T47D (cell line): ENCODE measurements around the gene HMHB1.
A peak's percentile ranks its signal among the peaks of the same experiment; 100 is the strongest.

ENCODE experiments used
- DNase-seq, 2 experiments: peaks; one replicate each; pipeline versions ENCODE4 v3.0.0 to v3.0.0-alpha.2; 2011 to 2012; ENCODE audit warnings: low read depth in 1 of 2, low spot score in 1 of 2
- JUND ChIP-seq: IDR thresholded peaks from 2 replicates; pipeline ENCODE4 v1.6.1; 2012; ENCODE audit warnings: low read depth
- in situ Hi-C: cut with HindIII; loops from 2 replicates; pipeline ENCODE4 v1.10.0; 2016; ENCODE audit warnings: low sequenced_read_pairs, low pct_unique_long_range_greater_than_20kb

The HMHB1 gene

DNA sequence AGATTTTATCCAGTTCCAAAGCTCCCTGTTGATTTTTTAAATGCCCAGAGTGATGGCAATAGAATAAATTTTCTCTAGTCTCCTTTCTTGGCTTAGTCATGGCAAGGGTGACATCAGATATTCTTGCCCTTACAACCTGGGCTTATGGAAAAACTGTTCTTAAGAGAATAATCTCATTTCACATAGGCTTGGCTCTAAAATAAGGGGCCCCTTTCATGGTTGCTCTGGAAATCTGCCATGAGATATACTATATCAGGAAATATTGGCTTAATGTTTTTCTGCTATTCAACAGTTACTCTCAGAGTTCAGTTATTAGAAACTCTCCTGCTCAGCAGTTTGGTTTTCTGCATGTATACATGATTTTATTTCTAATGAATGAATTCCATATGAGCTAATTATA is 7.8 kb downstream of the HMHB1 start:
- no peak for TF ChIP-seq JUND
- no peak for DNase-seq
- in situ Hi-C loops: no loop called here

DNA sequence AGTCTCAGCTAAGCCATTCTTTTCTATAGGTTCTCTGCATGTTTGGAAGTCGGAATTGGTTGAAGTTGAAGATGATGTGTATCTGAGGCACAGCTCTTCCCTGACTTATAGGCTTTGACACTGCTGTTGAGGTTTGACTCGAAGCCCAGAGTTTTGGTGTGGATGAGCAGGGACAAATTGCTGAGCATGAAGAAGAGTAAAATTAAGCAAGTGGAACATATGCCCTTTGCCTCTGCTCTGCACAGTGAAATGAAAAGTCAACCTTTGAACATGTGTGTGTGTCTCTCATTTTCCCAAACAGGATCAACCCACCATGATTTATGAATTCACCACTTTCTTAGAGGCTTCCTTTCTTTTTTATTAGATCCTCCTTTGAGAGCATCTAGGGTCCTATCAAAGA is 8.5 kb downstream of the HMHB1 start:
- no peak for TF ChIP-seq JUND
- in situ Hi-C loops: no loop called here
- DNase-seq: no peak

DNA sequence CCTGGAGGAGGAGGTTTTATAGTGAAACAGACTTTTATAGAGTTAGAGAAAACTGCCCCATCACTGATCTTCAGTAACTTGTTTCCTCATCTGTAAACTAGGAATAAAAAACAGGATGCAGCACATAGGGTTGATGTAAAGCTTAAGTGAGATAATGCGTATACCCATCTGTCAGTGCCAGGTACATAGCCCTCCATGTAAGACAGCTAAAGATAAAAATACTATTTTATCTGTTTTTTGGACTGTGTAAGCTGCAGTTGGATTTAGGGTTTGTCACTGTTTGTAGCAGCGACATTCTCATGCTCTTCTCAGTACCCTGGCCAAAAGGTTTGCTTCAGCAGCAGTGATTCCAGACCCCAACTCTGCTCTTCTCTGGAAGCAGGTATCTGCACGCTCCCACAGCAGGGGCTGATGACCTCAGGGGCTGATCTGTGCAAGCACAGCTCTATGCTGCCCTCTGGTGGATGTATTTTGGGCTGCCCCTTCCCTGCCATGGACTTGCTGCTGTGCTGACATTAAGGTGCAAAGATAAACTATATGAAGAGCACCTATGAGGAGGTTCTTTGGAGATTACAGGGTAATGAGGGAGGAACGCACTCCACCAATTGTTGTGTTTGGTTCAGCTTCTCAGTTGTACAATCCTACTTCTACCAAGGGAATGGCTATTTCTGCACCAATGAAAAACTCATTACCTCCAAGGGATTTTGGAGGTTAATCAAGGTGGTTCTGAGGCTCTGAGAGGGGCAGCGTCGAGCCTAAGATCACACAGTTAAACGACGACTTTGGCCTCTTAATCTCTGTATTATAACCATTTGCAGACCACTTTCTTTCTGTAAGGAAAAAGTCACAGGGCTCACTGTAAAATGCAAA is 13.1 kb downstream of the HMHB1 start:
- TF ChIP-seq JUND: no peak
- in situ Hi-C loops: no loop called here
- peak; percentile 48 to 77 for DNase-seq

DNA sequence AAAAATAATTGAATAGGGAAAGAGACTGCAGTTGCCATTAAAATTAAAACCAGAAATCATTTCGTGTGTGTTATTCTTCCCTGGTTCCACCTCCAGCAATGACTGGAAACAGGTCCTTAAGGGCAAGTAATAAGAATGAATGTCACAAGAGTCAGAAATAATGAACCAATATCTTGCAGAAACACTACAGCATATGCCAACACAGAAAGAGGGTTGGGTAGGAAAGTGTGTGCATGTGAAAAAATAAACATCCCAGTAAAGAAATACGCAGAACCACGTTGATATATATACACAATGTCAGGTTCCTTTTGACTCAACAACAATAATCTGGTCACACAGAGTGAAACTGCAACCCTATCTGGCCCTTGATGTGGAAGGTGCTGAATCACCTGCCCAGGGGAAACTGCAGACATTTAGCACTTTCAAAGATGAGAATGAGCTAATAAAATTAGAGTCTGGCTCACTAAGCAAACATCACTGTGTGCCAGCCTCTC is 15.0 kb downstream of the HMHB1 start:
- in situ Hi-C loops: no loop called here
- no peak for DNase-seq
- TF ChIP-seq JUND: no peak

DNA sequence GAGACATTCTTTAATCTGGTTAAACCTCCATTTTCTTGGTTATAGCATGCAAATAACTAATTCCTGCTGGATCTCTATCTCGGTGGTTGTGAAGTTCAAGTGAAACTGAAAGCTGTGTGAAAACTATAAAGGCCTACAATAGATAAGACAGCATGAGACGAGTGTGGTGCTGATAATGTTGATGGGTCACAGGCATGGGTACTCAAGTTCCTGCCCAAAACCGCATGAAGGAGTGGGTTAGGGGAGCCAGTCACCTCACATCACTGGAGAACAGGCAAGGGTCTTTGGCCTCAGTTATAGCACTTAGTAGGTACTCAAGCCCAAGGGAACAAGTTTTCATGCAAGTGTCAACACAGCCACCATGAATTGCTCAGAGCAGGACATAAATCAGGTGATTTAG is 16.7 kb downstream of the HMHB1 start:
- TF ChIP-seq JUND: no peak
- DNase-seq: no peak
- in situ Hi-C loops: no loop called here

DNA sequence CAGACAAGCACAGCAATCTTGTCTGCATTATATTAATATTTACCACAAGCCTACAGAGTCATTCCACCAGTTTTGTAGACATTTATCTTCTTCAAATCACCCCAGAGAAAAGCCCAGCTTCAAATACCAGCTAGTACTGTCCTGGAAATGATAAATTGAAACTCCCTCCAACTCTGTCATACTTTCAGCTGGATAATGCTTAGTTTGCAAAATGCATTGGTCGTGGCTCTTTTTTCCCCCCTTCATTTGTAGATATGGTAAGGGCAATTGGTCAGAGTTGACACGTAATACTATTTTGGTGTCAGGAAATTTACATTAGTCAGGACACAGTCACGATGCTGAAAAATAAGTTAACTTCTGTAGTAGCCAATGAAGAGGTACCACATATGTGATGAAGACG is 21.2 kb downstream of the HMHB1 start:
- no peak for TF ChIP-seq JUND
- in situ Hi-C loops: no loop called here
- DNase-seq: no peak

DNA sequence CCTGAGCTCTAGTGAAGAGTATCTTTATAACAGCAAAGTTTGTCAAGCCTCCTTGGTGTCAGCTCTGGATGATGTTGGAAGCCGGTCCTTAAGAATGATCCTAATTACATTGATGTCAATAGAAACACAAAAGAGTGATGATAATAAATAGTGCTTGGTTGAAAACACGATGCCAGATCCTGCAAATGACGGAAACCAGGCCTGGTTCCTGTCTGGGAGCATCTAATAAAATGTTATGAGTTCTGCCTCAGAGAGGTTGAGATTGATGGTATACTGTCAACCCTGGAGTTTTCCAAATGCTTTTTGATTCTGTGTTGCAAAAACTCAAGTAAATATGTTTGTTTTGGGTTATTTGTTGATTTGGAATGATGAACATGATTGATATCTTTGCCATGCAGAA is 23.3 kb downstream of the HMHB1 start:
- no peak for TF ChIP-seq JUND
- in situ Hi-C loops: no loop called here
- no peak for DNase-seq

DNA sequence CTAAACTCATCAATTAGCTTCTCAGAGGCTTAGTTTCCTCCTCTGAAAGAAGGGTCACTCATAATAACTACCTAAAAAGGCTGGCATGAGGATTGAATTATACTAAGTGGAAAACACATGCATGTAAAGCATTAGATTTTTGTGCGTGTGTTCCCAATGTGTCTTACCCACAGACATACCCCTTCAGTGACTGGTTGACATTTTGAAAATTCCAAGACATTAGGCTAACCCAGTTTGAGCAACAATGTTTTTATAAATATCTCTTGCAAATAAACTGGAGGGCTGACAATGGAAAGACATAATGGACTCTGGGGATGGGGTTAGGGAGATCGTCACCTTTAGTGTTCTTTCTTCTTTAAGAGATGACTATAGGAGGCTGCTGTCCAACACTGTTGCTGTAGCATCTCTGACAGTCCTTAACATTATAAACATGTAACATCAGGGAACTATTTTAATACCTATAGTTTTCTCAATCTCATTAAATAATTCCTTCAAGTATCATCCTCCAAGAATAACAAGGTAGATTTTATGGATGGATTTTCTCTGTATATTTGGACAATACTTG is 24.3 kb downstream of the HMHB1 start:
- in situ Hi-C loops: no loop called here
- no peak for DNase-seq
- TF ChIP-seq JUND: no peak

DNA sequence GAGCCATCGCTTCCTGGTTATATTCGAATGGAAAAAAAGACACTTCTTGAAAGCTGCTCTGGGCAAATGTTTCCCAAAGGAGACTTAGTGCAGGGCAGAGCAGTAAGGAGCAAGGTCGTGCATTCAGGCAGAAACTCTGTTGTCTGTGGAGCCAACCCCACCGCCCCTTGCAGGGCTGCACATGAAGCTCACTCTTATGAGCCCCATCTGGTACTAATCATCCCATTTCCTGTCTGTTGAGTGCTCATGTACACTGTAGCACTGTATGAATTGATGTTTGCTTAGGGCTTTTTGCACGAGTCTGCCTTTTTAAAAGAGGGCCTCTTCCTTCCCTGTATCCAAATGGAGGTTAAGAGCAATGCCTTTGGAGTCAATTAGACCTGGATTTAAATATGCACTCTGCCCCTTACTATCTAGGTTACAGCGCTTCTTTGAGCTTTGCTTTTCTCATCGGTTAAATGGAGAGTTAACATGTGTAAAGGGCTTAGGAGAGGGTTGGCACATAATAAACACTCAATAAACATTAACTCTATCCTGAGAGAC is 25.4 kb downstream of the HMHB1 start:
- in situ Hi-C loops: no loop called here
- no peak for DNase-seq
- no peak for TF ChIP-seq JUND

DNA sequence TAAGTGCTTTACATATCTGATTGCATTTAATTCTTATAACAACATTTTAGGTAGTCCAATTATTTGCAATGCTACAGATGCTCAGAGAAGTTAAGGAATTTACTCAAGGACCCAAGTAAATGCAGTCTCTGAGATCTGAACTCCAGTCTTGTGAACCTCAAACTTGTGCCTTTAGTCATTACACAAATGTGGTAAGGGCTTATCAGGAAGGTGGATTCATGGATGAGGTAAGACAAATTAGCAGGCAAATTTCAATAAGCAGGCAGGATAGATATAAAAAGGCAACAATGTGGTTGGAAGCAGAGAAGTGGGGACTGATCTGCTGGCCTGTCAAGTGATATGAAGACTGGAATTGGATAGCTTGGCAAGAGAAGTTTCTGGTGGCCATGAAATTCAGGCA is 29.5 kb downstream of the HMHB1 start:
- no peak for DNase-seq
- no peak for TF ChIP-seq JUND
- in situ Hi-C loops: no loop called here

DNA sequence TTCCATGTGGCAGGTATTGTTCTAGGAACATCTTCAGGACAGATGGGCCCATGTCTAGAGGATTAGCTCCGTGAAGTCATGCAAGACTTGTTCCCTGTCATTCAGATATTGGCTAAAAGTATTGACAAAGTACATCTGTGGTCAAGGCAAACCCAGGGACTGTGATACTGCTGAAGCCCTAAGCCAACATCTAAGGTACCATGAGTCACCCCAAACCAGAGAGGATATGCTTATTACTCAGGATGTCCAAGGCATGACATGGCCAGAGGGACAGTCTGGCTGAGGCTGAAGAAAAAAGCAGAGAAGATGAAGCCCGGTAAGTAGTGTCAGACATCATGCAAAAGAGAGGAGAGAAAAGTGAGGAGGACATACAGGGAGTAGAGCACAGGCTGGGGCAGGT is 31.0 kb downstream of the HMHB1 start:
- no peak for DNase-seq
- no peak for TF ChIP-seq JUND
- in situ Hi-C loops: no loop called here

DNA sequence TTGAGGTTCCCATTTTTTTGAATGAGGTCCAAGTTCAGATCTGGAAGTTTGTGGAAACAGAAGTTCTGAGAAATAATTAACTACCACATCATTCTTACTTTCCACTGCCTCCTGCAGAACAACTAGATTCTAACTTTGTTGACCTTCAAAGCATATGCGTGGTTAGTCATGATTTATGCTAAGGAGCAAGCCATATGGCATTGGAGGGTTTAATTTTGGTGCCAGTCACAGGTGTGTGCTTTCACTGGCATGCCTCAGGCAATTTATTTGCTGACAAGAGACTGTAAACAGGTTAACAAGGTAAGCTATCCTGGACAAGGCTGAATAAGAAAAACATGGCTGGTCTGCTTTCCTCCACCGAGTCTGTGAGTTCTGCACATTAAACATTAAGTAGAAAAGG is 31.5 kb downstream of the HMHB1 start:
- no peak for DNase-seq
- in situ Hi-C loops: no loop called here

DNA sequence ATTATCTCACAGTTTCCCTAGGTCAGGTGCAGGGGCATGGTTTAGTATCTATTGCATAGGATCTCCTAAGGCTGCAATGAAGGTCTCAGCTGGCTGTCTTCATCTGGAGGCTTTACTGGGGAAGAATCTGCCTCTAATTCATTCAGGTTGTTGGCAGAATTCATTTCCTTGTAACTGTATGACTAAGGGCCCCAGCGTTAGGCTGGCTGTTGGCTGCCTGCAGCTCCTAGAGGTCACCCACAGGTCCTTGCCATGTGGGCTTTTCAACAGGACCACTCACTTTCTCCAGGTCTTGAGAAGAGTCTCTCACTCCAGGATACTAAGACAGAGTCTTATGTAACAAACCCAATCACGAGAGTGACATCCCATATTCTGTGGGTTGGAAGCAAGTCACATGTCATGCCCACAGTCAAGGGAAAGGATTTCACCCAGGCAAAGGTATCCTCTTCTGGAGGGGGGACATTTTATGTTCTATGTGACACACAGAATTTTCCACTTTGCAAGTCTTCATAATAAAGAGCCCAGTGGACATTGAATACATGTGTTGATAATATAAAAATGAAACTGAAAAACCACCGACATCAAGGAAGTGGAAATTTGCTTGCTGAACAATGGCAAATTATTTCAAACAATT is 38.2 kb downstream of the HMHB1 start:
- DNase-seq: no peak
- in situ Hi-C loops: no loop called here
- no peak for TF ChIP-seq JUND

More for the DNA sequence above, 31.5 kb downstream of the HMHB1 start:
- TF ChIP-seq JUND: no peak
